PC-9 (cell line): ENCODE measurements around the gene ZNF711.

Source experiments
- CTCF ChIP-seq: fragments of 200-600 bp; sonication (generic); conservative IDR thresholded peaks from 2 replicates; pipeline ENCODE4 v1.6.1; 2017; ENCODE audit warnings: mixed run types, antibody characterized with exemption, mild to moderate bottlenecking, moderate library complexity
- EZH2 ChIP-seq: fragments of 200-600 bp; sonication (generic); IDR thresholded peaks from 2 replicates; pipeline ENCODE4 v1.8.0; 2017; ENCODE audit warnings: antibody characterized with exemption, low read depth

- TF ChIP-seq EZH2 (no peak), CTCF (no peak)
Observed at GRCh38 chrX:85221361-85221760, 22.4 kb upstream of the ZNF711 start.
